Measurements from ENCODE around the gene BLM.

Gene BLM

GRCh38 chr15:90813796-90814190 is 96.6 kb downstream of the BLM start:
- TF ChIP-seq GATA3 (IDR thresholded peaks at IDR 0.05; ENCODE audit: low read depth, low read length) = no peak
- TF ChIP-seq GATA2 (IDR thresholded peaks at IDR 0.05; ENCODE audit: low read depth, low read length) = no peak

- no peak for TF ChIP-seq GATA3 (IDR thresholded peaks at IDR 0.05; ENCODE audit: low read depth, low read length)
- TF ChIP-seq GATA2 (IDR thresholded peaks at IDR 0.05; ENCODE audit: low read depth, low read length) = no peak
Measured at GRCh38 chr15:90814191-90814821, 97.2 kb downstream of the BLM start.

- no peak for TF ChIP-seq GATA3 (IDR thresholded peaks at IDR 0.05; ENCODE audit: low read depth, low read length)
Measured at GRCh38 chr15:90816401-90817116, 99.4 kb downstream of the BLM start.

GRCh38 chr15:90817117-90818057 is 100.2 kb downstream of the BLM start:
- no peak for TF ChIP-seq GATA2 (IDR thresholded peaks at IDR 0.05; ENCODE audit: low read depth, low read length)
- no peak for TF ChIP-seq GATA3 (IDR thresholded peaks at IDR 0.05; ENCODE audit: low read depth, low read length)

- TF ChIP-seq GATA2 (IDR thresholded peaks at IDR 0.05; ENCODE audit: low read depth, low read length) (no peak), GATA3 (IDR thresholded peaks at IDR 0.05; ENCODE audit: low read depth, low read length) (no peak)
Measured at GRCh38 chr15:90818251-90819210, 101.4 kb downstream of the BLM start.

GRCh38 chr15:90819390-90819789 is 102.2 kb downstream of the BLM start:
- TF ChIP-seq GATA3 (IDR thresholded peaks at IDR 0.05; ENCODE audit: low read depth, low read length) (no peak), GATA2 (IDR thresholded peaks at IDR 0.05; ENCODE audit: low read depth, low read length) (no peak)

GRCh38 chr15:90819850-90820249 is 102.7 kb downstream of the BLM start:
- no peak for TF ChIP-seq GATA3 (IDR thresholded peaks at IDR 0.05; ENCODE audit: low read depth, low read length)
- no peak for TF ChIP-seq GATA2 (IDR thresholded peaks at IDR 0.05; ENCODE audit: low read depth, low read length)

- TF ChIP-seq GATA3 (IDR thresholded peaks at IDR 0.05; ENCODE audit: low read depth, low read length) = no peak
- TF ChIP-seq GATA2 (IDR thresholded peaks at IDR 0.05; ENCODE audit: low read depth, low read length) = no peak
Measured at GRCh38 chr15:90820481-90820880, 103.3 kb downstream of the BLM start.

GRCh38 chr15:90822204-90822955 is 105.2 kb downstream of the BLM start:
- TF ChIP-seq GATA2 (IDR thresholded peaks at IDR 0.05; ENCODE audit: low read depth, low read length) (no peak), GATA3 (IDR thresholded peaks at IDR 0.05; ENCODE audit: low read depth, low read length) (no peak)

- no peak for TF ChIP-seq GATA2 (IDR thresholded peaks at IDR 0.05; ENCODE audit: low read depth, low read length)
- no peak for TF ChIP-seq GATA3 (IDR thresholded peaks at IDR 0.05; ENCODE audit: low read depth, low read length)
Measured at GRCh38 chr15:90823455-90823974, 106.4 kb downstream of the BLM start.

GRCh38 chr15:90826886-90827435 is 109.8 kb downstream of the BLM start:
- TF ChIP-seq GATA3 (IDR thresholded peaks at IDR 0.05; ENCODE audit: low read depth, low read length) (no peak), GATA2 (IDR thresholded peaks at IDR 0.05; ENCODE audit: low read depth, low read length) (no peak)

- TF ChIP-seq GATA2 (IDR thresholded peaks at IDR 0.05; ENCODE audit: low read depth, low read length) = no peak
Measured at GRCh38 chr15:90828111-90828510, 111.0 kb downstream of the BLM start.

Measured in SH-SY5Y (cell line).